Dermis lymphatic vessel endothelial cell (primary cell): ENCODE measurements around the gene TMEM89. TPM values are rescaled to one million over a fixed set of nuclear protein-coding genes. Genes with fewer than 3 reads are reported as not detected.

Experiments
- total RNA-seq: library from RNA; depleted of rRNA; stranded (reverse); fragments of >200 nt; gene quantifications from 2 replicates; pipeline ENCODE4 v1.2.1, GENCODE V29; 2014

Gene TMEM89
- total RNA-seq = 0.09 TPM in 1 of 2 replicates, not detected in the other

DNA sequence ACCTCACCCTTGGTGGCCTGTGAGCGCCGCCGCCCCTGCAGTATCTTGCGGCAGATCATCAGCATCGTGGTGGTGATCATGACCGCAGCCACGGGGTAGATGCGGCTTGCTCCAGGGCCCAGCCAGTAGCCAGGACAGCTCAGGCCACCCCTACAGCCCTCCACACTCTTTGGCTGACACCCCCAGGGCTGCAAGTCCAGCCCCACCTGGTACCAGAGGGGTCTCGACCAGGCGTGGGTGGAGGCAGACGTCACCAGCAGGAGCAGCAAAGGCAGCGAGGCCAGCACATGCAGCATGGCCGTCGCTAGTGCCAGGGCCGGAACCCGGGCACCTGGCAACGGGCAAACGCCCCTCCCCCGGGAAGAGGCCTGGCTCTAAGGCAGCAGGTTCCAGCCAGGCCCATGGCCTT, at the start of gene TMEM89:
TSS of gene TMEM89 (minus strand) at position 309 of the 409 bp plus-strand sequence. CDS start at position 296, 13 bp downstream.

DNA sequence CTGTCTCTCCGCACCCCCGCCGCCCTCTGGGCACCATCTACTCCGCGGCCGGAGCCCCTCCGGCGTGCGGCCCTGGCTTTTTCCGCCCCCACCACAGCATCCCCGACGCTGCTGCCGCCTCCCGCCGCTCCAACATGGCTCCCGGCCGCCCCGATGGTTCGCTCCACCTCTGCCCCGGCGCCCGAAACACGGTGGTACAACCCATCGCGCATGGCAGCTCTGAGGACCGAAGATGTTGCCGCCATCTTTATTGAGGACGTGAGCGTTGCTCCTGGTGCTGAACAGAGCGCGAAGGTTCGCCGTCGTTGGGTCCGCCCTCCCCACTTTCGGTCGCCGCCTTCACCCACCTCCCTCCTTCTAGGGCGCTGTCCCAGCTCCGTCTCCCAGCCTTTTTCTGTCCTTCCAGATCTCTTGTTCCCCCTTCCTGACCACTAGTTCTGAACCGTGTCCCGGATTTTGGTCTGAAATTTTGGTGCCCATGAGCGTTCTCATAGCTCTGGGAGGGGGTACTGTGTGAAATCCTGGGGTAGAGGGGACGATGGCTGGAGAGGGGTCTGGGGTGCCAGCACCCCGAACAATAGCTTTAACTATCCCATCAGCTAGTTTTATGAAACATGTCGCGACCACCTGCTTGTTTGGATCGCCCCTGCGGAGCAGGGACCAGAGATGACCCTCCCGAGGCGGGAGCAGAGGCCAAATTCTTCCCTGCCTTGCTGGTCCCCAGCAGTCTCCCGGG, 41.4 kb upstream of the TMEM89 start, which contains the start of gene CELSR3:
TSS of gene CELSR3 (minus strand) at position 134 of the 736 bp plus-strand sequence. CDS start 252 bp downstream, outside the sequence.

GRCh38 chr3:48635222-48636021, 13.9 kb upstream of the TMEM89 start, which contains the start of gene SLC26A6:
Gene SLC26A6 (minus strand): TSS chr3:48635461. CDS start chr3:48635393, 68 bp downstream.

DNA sequence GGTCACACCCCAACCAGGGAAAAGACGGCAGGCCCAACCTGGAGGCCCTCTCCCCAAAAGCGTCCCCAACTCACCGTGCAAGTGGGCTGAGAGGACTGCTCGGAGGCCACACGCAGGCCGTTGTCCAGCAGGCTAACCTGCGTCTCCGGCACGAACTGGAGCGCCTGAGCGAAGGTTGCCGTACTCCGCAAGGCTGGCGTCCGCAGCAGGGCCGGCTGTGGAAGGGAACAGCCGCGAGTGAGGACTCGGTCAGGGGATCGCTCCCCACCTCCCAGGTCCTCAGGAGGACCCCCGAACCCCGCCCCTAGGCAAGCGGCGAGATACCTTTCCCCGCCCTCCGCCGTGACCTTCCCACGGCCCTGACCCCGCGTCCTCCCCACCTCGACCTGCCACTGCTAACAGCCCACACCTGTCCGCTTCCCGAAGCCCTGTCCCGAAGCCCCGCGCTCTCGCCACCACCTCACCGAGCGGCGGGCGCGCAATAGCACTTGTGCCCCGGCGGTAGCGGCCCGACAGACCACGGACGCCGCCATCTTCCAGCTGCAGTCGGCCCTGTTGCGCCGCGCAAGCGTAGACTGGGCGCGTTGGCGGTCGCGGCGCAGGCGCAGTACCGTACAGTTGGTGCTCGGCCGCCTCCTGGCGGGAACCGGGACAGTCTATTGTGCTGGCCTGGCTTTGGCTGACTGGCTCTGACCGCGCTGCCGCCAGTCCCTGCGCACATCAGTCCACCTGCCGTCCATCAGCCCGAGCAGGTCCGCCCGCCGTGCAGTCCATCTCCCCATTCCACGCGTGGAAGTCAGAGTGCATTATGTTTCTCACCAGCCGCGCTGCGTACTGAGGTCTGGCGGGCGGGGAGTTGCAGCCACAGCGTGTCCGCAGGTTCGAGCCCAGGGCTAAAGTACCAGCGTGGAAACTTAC, 12.2 kb downstream of the TMEM89 start, which contains the start of gene UQCRC1:
TSS of gene UQCRC1 (minus strand) at position 559 of the 918 bp plus-strand sequence. CDS start at position 533, 26 bp downstream.

GRCh38 chr3:48595075-48595525, 26.5 kb downstream of the TMEM89 start, which contains the start of gene COL7A1:
Gene COL7A1 (minus strand): TSS chr3:48595329. CDS start chr3:48595159, 170 bp downstream.

Other genes with a start within 250 kb of the TMEM89 start
- gene FBXW12, start 249.6 kb downstream of the TMEM89 start, total RNA-seq = not detected in 2 replicates
- gene PLXNB1, start 191.7 kb downstream of the TMEM89 start, total RNA-seq = 12.7 and 17.4 TPM in 2 replicates
- 8.5 and 10.5 TPM in 2 replicates for gene CCDC51, start 181.7 kb downstream of the TMEM89 start, total RNA-seq
- 193 and 258 TPM in 2 replicates for gene TMA7, start 181.5 kb downstream of the TMEM89 start, total RNA-seq
- gene ATRIP, start 175.0 kb downstream of the TMEM89 start, total RNA-seq = 3.9 and 5.3 TPM in 2 replicates
- gene SHISA5, start 117.6 kb downstream of the TMEM89 start, total RNA-seq = 54.3 and 62.4 TPM in 2 replicates
- 0.43 and 0.76 TPM in 2 replicates for gene PFKFB4, start 65.0 kb downstream of the TMEM89 start, total RNA-seq
- gene UCN2, start 58.0 kb downstream of the TMEM89 start, total RNA-seq = 0.09 and 0.11 TPM in 2 replicates
- gene COL7A1, start 26.4 kb downstream of the TMEM89 start, total RNA-seq = 0.09 and 0.87 TPM in 2 replicates
- 246 and 249 TPM in 2 replicates for gene UQCRC1, start 12.1 kb downstream of the TMEM89 start, total RNA-seq
- 9.4 and 11.6 TPM in 2 replicates for gene SLC26A6, start 13.7 kb upstream of the TMEM89 start, total RNA-seq
- 0.09 and 0.22 TPM in 2 replicates for gene CELSR3, start 41.1 kb upstream of the TMEM89 start, total RNA-seq
- 3.7 and 4.3 TPM in 2 replicates for gene NCKIPSD, start 64.1 kb upstream of the TMEM89 start, total RNA-seq
- gene IP6K2, start 95.5 kb upstream of the TMEM89 start, total RNA-seq = 33.8 and 47.6 TPM in 2 replicates
- 31.5 and 32.1 TPM in 2 replicates for gene PRKAR2A, start 226.1 kb upstream of the TMEM89 start, total RNA-seq